ENCODE data around the gene LCP2.

- TF ChIP-seq POLR2A (IDR thresholded peaks at IDR 0.05; ENCODE audit: low read length) (no peak), GATA1 (IDR thresholded peaks at IDR 0.05; ENCODE audit: low read depth, low read length) (no peak)
Measured at GRCh38 chr5:170250810-170251317, 46.7 kb downstream of the LCP2 start.
